Choroid plexus epithelial cell (primary cell): ENCODE measurements around the gene PGLYRP4.

ENCODE experiments used
- DNase-seq: peaks from one replicate; pipeline ENCODE4 v3.0.0-alpha.2; 2010; ENCODE audit warnings: low read depth
- H3K4me3 ChIP-seq: 2 replicates; pipeline ENCODE4 v1.5.1; 2011; ENCODE audit warnings: low read depth, mild to moderate bottlenecking, control low read depth, low read length, moderate library complexity
- CTCF ChIP-seq: conservative IDR thresholded peaks from 2 replicates; pipeline ENCODE4 v1.5.1; 2011; ENCODE audit warnings: low read depth, mild to moderate bottlenecking, control low read depth, inconsistent platforms, low read length, moderate library complexity

Gene PGLYRP4

GRCh38 chr1:153366261-153366660, 17.6 kb upstream of the PGLYRP4 start:
- no peak for DNase-seq
- TF ChIP-seq CTCF: no peak
- H3K4me3 ChIP-seq: no peak overlapping the region

GRCh38 chr1:153365696-153366095, 17.1 kb upstream of the PGLYRP4 start:
- no peak for TF ChIP-seq CTCF

GRCh38 chr1:153364766-153365666, 16.4 kb upstream of the PGLYRP4 start:
- no peak for TF ChIP-seq CTCF
- H3K4me3 ChIP-seq: no peak overlapping the region
- no peak for DNase-seq

More at GRCh38 chr1:153365696-153366095, 17.1 kb upstream of the PGLYRP4 start:
- DNase-seq: no peak
- no peak overlapping the region for H3K4me3 ChIP-seq

GRCh38 chr1:153364156-153364555, 15.5 kb upstream of the PGLYRP4 start:
- no peak overlapping the region for H3K4me3 ChIP-seq
- no peak for DNase-seq
- TF ChIP-seq CTCF: no peak

- DNase-seq: no peak
- TF ChIP-seq CTCF: no peak
- H3K4me3 ChIP-seq: no peak overlapping the region
These were observed 15.0 kb upstream of the PGLYRP4 start for GRCh38 chr1:153363641-153364040.

GRCh38 chr1:153362187-153362775, 13.6 kb upstream of the PGLYRP4 start:
- TF ChIP-seq CTCF: no peak
- no peak for DNase-seq
- no peak overlapping the region for H3K4me3 ChIP-seq
